HCT116 (cell line): Measurements from ENCODE around the gene MCM9. TPM values are rescaled to one million over a fixed set of nuclear protein-coding genes. Genes with fewer than 3 reads are reported as not detected.

Experiments used
- ATAC-seq: fragments of 200-7000 bp; cut with Tn5 transposase; 2 replicates; pipeline ENCODE4 v1.9.1; 2020; ENCODE audit warnings: mild to moderate bottlenecking, moderate library complexity
- BruUV-seq: library from RNA; stranded (reverse); fragments of 400-500 nt; replicated peaks from 2 replicates; lab custom pipeline; 2021; lab: Mats Ljungman, UMichigan
- CTCF ChIA-PET: fragments of 300-600 bp; sonication (Branson Sonifier 250); formaldehyde crosslinking; loops from one replicate; lab custom pipeline; 2021; ENCODE audit warnings: antibody characterized with exemption; lab: Charles Lee
- POLR2A ChIA-PET: fragments of 300-600, 350-600 bp; sonication (Branson Sonifier 250); formaldehyde crosslinking; loops from one replicate; lab custom pipeline; 2021; ENCODE audit warnings: antibody characterized with exemption; lab: Charles Lee
- RAD21 ChIA-PET, 2 experiments: fragments of 300-600 bp; sonication (Branson Sonifier 250); formaldehyde crosslinking; loops; one replicate each; lab custom pipeline; 2023; ENCODE audit warnings: low total read pairs in 2 of 2; ENCODE audit not compliant: uncharacterized antibody in 2 of 2, unreplicated experiment in 2 of 2, low non-redundant PET in 1 of 2; lab: Charles Lee
- DNase-seq: peaks from one replicate; pipeline ENCODE4 v3.0.0-alpha.2; 2010; ENCODE audit warnings: low read depth, low spot score
- H2AFZ ChIP-seq: fragments of 200-600 bp; shearing (Covaris generic), sonication (generic); 2 replicates; pipeline ENCODE4 v1.6.1; 2017; ENCODE audit warnings: low read depth, mixed run types, mixed read lengths, antibody characterized with exemption, low read length; ENCODE audit not compliant: poor library complexity, severe bottlenecking
- H3K27ac ChIP-seq: 2 replicates; pipeline ENCODE4 v1.5.1; 2012; ENCODE audit warnings: low read depth, low read length
- H3K27me3 ChIP-seq: fragments of 200-600 bp; sonication (generic); 2 replicates; pipeline ENCODE4 v1.6.1; 2016; ENCODE audit warnings: mixed run types, low read length, mixed read lengths; ENCODE audit not compliant: insufficient read depth
- H3K36me3 ChIP-seq, 2 experiments: fragments of 200-500 bp in 1 of 2; fragments of 200-600 bp in 1 of 2; sonication (Bioruptor generic) in 1 of 2; sonication (generic) in 1 of 2; 2 replicates each; pipeline versions ENCODE4 v1.5.1 to v1.6.1; 2014 to 2016; ENCODE audit warnings: low read length in 2 of 2, inconsistent platforms in 1 of 2, mixed read lengths in 1 of 2, mixed run types in 1 of 2; ENCODE audit not compliant: insufficient read depth in 2 of 2, control insufficient read depth in 1 of 2
- H3K4me1 ChIP-seq, 2 experiments: fragments of 200-600 bp in 1 of 2; sonication (generic) in 1 of 2; 2 replicates each; pipeline versions ENCODE4 v1.5.1 to v1.6.1; 2012 to 2017; ENCODE audit warnings: low read length in 2 of 2, inconsistent platforms in 1 of 2, mild to moderate bottlenecking in 1 of 2, mixed read lengths in 1 of 2, mixed run types in 1 of 2, moderate library complexity in 1 of 2; ENCODE audit not compliant: insufficient read depth in 2 of 2, control insufficient read depth in 1 of 2
- H3K4me2 ChIP-seq: fragments of 200-600 bp; sonication (generic); 2 replicates; pipeline ENCODE4 v1.6.1; 2017; ENCODE audit warnings: mixed run types, low read length, mixed read lengths
- H3K4me3 ChIP-seq, 2 experiments: fragments of 200-600 bp in 1 of 2; sonication (generic) in 1 of 2; replicated peaks in 1 of 2; 2 replicates each; pipeline ENCODE4 v1.5.1; 2011 to 2016; ENCODE audit warnings: low read length in 2 of 2, control low read depth in 1 of 2, low read depth in 1 of 2, mild to moderate bottlenecking in 1 of 2, mixed read lengths in 1 of 2, mixed run types in 1 of 2
- H3K79me2 ChIP-seq: fragments of 200-600 bp; sonication (generic); 2 replicates; pipeline ENCODE4 v1.6.1; 2017; ENCODE audit warnings: mild to moderate bottlenecking, mixed run types, low read length, moderate library complexity, mixed read lengths; ENCODE audit not compliant: insufficient read depth
- H3K9ac ChIP-seq: fragments of 200-600 bp; sonication (generic); 2 replicates; pipeline ENCODE4 v1.6.1; 2016; ENCODE audit warnings: low read length, mixed read lengths
- H3K9me2 ChIP-seq: fragments of 200-600 bp; sonication (generic), shearing (Covaris generic); 2 replicates; pipeline ENCODE4 v1.6.1; 2017; ENCODE audit warnings: mixed run types, mild to moderate bottlenecking, moderate library complexity; ENCODE audit not compliant: insufficient read depth
- H3K9me3 ChIP-seq, 2 experiments: fragments of 200-500 bp in 1 of 2; fragments of 200-600 bp in 1 of 2; sonication (Bioruptor generic) in 1 of 2; sonication (generic) in 1 of 2; 2 replicates each; pipeline ENCODE4 v1.6.1; 2014 to 2017; ENCODE audit warnings: low read length in 2 of 2, mixed read lengths in 2 of 2, inconsistent platforms in 1 of 2, low read depth in 1 of 2, mild to moderate bottlenecking in 1 of 2, mixed run types in 1 of 2, moderate library complexity in 1 of 2; ENCODE audit not compliant: control insufficient read depth in 1 of 2, insufficient read depth in 1 of 2
- H4K20me1 ChIP-seq: fragments of 200-600 bp; sonication (generic), shearing (Covaris generic); 2 replicates; pipeline ENCODE4 v1.6.1; 2017; ENCODE audit warnings: mixed run types, mild to moderate bottlenecking, moderate library complexity; ENCODE audit not compliant: insufficient read depth
- EGR1 ChIP-seq: IDR thresholded peaks from 2 replicates; pipeline ENCODE4 v1.6.1; 2012; ENCODE audit warnings: low read depth
- EZH2 ChIP-seq: fragments of 200-600 bp; sonication (generic); IDR thresholded peaks from 2 replicates; pipeline ENCODE4 v1.6.1; 2017; ENCODE audit warnings: antibody characterized with exemption, mixed run types
- EZH2phosphoT487 ChIP-seq: fragments of 200-600 bp; IDR thresholded peaks from 2 replicates; pipeline ENCODE4 v1.6.1; 2018; ENCODE audit warnings: antibody characterized with exemption, borderline replicate concordance
- FOSL1 ChIP-seq: IDR thresholded peaks from 2 replicates; pipeline ENCODE4 v1.6.1; 2012; ENCODE audit warnings: low read depth
- JUND ChIP-seq: IDR thresholded peaks from 2 replicates; pipeline ENCODE4 v1.6.1; 2012
- POLR2A ChIP-seq: IDR thresholded peaks from 2 replicates; pipeline ENCODE4 v1.7.0; 2011; ENCODE audit warnings: borderline replicate concordance; ENCODE audit not compliant: insufficient read depth, insufficient read length; ENCODE audit errors: extremely low read depth
- RAD21 ChIP-seq: IDR thresholded peaks from 2 replicates; pipeline ENCODE4 v1.6.1; 2012; ENCODE audit warnings: low read depth, mild to moderate bottlenecking
- REST ChIP-seq: IDR thresholded peaks from 2 replicates; pipeline ENCODE4 v1.6.1; 2012; ENCODE audit warnings: low read depth
- SIN3A ChIP-seq: IDR thresholded peaks from 2 replicates; pipeline ENCODE4 v1.6.1; 2012; ENCODE audit warnings: low read depth
- SP1 ChIP-seq: IDR thresholded peaks from 2 replicates; pipeline ENCODE4 v1.6.1; 2012; ENCODE audit warnings: low read depth
- SRF ChIP-seq: IDR thresholded peaks from 2 replicates; pipeline ENCODE4 v1.6.1; 2012; ENCODE audit warnings: low read depth
- TCF7L2 ChIP-seq: IDR thresholded peaks from 2 replicates; pipeline ENCODE4 v1.7.0; 2011; ENCODE audit warnings: borderline replicate concordance, inconsistent platforms; ENCODE audit not compliant: insufficient read depth, insufficient read length; ENCODE audit errors: extremely low read depth
- YY1 ChIP-seq: IDR thresholded peaks from 2 replicates; pipeline ENCODE4 v1.6.1; 2011; ENCODE audit warnings: low read length, low read depth, moderate library complexity, mild to moderate bottlenecking; ENCODE audit not compliant: insufficient replicate concordance; ENCODE audit errors: extremely low read depth
- ZFX ChIP-seq: fragments of 450-650 bp; IDR thresholded peaks from 2 replicates; pipeline ENCODE4 v1.6.1; 2017
- ZNF274 ChIP-seq: fragments of 200-500 bp; sonication (Bioruptor generic); IDR thresholded peaks from 2 replicates; pipeline ENCODE4 v1.6.1; 2014; ENCODE audit warnings: mild to moderate bottlenecking, low read depth, low read length, inconsistent platforms
- intact Hi-C: fragments of 100-400 bp; cut with micrococcal nuclease; formaldehyde crosslinking; loops from 2 replicates; pipeline ENCODE4 v1.10.0; 2022
- total RNA-seq: library from RNA; stranded (reverse); gene quantifications from one replicate; pipeline ENCODE4 v1.2.1, GENCODE V29; 2021; ENCODE audit not compliant: unreplicated experiment
- TF ChIP-seq, protein P1 (sequence below): IDR thresholded peaks from 2 replicates; pipeline ENCODE4 v1.6.1; 2012
- TF ChIP-seq, protein P2 (sequence below): IDR thresholded peaks from 2 replicates; pipeline ENCODE4 v1.6.1; 2011; ENCODE audit warnings: mild to moderate bottlenecking, low read length, moderate library complexity; ENCODE audit not compliant: insufficient replicate concordance; ENCODE audit errors: extremely low read depth
- TF ChIP-seq, protein P3 (sequence below), 3 experiments: fragments of 200-600 bp in 1 of 3; sonication (generic) in 1 of 3; IDR thresholded peaks in 2 of 3; conservative IDR thresholded peaks in 1 of 3; 2 replicates each; pipeline ENCODE4 v1.5.1; 2012 to 2017; ENCODE audit warnings: low read depth in 2 of 3, low read length in 2 of 3, antibody characterized with exemption in 1 of 3, borderline replicate concordance in 1 of 3, control low read depth in 1 of 3, mild to moderate bottlenecking in 1 of 3, mixed read lengths in 1 of 3, mixed run types in 1 of 3, moderate library complexity in 1 of 3; ENCODE audit not compliant: insufficient read depth in 1 of 3

The MCM9 gene
- total RNA-seq, 1 experiment from 2014 or later, result 13.6 TPM

DNA sequence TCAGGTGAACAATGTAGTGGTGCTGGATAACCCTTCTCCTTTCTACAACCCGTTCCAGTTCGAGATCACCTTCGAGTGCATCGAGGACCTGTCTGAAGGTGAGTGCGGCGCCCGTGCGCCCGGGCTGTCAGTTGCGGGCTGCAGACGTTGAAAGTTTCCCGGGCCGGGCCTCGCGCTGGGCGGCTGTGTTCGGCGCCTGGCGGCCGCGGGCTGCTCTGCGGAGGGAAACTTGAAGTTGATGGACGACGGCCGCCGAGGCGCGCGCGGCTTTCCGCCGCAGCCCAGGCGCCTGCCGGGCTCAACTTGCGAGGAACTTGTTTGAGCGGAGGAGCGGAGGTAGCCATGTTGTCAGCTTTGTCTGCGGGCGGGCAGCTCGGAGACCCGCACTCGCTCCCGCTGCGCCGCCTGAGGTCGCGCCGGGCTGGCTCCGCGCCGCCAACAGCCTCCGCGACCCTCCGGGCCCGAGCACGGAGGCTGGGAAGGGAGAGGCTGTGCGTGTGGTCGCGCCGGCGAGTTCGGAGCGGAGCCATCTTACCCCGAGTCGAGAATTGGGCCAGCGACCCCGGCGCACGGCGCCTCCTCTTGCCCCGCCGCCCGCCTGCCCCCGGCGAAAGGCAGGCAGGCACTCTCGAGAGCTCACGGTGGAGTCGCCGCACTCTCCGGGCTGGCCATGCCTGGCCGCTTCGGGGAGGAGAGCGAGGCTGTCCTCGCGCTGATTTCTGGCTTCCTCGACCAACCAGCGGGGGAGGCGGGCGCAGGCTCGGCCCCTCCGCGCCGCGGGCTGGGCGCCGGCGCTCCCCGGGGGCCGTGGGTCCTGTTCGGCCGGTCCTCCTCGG, 40.3 kb downstream of the MCM9 start:
- H3K9me2 ChIP-seq, result no peaks in the 10 kb centered on the region
- POLR2A ChIA-PET, result no interaction called here
- H3K27me3 ChIP-seq, result no peaks in the 10 kb centered on the region
- H3K9ac ChIP-seq, result peak overlapping the region; percentile 87
- peaks cover under 1 to 3% of the 10 kb centered on the region in 2 experiments; a peak in 1 of 4 replicates for H3K36me3 ChIP-seq
- TSS peak; percentile 69 for BruUV-seq
- CTCF ChIA-PET, result interaction anchor here (2.2 kb wide), 1 partner anchor 216 kb away, joined by 9 read pairs; no protein-coding TSS in a partner anchor
- no peaks in the 10 kb centered on the region for H4K20me1 ChIP-seq
- peak overlapping the region; percentile 76 for H3K4me2 ChIP-seq
- peaks cover 64% of the 10 kb centered on the region for H3K79me2 ChIP-seq
- peak; percentile 53 for ATAC-seq
- DNase-seq, result no peak
- H3K4me3 ChIP-seq, result peak overlapping the region; percentile 56 to 93
- peaks cover 12 to 21% of the 10 kb centered on the region in 2 experiments for H3K4me1 ChIP-seq
- RAD21 ChIA-PET, result no interaction called here
- intact Hi-C loops, result loop anchor here (1.0 to 10.0 kb wide), 4 partner anchors 40 to 330 kb away; partner anchors contain the start of genes CEP85L and MCM9
- no peak overlapping the region for H2AFZ ChIP-seq
- peak overlapping the region; percentile 85 for H3K27ac ChIP-seq
- H3K9me3 ChIP-seq, result no peaks in the 10 kb centered on the region
- TF ChIP-seq TCF7L2 (no peak), JUND (no peak), YY1 (no peak), SRF (no peak), ZNF274 (no peak), EGR1 (no peak), SP1 (no peak), FOSL1 (no peak), EZH2phosphoT487 (no peak), RAD21 (no peak), EZH2 (no peak), ZFX (peak; percentile 67; the same call in 1 of the 2 replicates), POLR2A (no peak), REST (no peak), SIN3A (peak; percentile 32; the same call in 1 of the 2 replicates)
- TF ChIP-seq, protein P1, sequence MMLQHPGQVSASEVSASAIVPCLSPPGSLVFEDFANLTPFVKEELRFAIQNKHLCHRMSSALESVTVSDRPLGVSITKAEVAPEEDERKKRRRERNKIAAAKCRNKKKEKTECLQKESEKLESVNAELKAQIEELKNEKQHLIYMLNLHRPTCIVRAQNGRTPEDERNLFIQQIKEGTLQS, result no peak
- TF ChIP-seq, protein P2, sequence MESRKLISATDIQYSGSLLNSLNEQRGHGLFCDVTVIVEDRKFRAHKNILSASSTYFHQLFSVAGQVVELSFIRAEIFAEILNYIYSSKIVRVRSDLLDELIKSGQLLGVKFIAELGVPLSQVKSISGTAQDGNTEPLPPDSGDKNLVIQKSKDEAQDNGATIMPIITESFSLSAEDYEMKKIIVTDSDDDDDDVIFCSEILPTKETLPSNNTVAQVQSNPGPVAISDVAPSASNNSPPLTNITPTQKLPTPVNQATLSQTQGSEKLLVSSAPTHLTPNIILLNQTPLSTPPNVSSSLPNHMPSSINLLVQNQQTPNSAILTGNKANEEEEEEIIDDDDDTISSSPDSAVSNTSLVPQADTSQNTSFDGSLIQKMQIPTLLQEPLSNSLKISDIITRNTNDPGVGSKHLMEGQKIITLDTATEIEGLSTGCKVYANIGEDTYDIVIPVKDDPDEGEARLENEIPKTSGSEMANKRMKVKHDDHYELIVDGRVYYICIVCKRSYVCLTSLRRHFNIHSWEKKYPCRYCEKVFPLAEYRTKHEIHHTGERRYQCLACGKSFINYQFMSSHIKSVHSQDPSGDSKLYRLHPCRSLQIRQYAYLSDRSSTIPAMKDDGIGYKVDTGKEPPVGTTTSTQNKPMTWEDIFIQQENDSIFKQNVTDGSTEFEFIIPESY, result no peak
- TF ChIP-seq, protein P3, sequence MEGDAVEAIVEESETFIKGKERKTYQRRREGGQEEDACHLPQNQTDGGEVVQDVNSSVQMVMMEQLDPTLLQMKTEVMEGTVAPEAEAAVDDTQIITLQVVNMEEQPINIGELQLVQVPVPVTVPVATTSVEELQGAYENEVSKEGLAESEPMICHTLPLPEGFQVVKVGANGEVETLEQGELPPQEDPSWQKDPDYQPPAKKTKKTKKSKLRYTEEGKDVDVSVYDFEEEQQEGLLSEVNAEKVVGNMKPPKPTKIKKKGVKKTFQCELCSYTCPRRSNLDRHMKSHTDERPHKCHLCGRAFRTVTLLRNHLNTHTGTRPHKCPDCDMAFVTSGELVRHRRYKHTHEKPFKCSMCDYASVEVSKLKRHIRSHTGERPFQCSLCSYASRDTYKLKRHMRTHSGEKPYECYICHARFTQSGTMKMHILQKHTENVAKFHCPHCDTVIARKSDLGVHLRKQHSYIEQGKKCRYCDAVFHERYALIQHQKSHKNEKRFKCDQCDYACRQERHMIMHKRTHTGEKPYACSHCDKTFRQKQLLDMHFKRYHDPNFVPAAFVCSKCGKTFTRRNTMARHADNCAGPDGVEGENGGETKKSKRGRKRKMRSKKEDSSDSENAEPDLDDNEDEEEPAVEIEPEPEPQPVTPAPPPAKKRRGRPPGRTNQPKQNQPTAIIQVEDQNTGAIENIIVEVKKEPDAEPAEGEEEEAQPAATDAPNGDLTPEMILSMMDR (IDR thresholded peaks at IDR 0.05 in 2 of 3, conservative IDR thresholded peaks at IDR 0.05 in 1 of 3; ENCODE audit: borderline replicate concordance in 1 of 3, insufficient read depth in 1 of 3, low read depth in 2 of 3, low read length in 2 of 3), result 0 out of 6 replicates have a peak, but pooled peaks of 1 of the 3 experiments have one; percentile 5
